ENCODE data around the gene SOX30. TPM values are rescaled to one million over a fixed set of nuclear protein-coding genes. Genes with fewer than 3 reads are reported as not detected.
"Not testable (repeated sequence)": the region's sequence is repeated elsewhere in the genome, so short reads cannot be mapped to it uniquely, and the experiment has no call there.

Gene SOX30
- 1.0 TPM for polyA plus RNA-seq
- long read RNA-seq, donor 1 = 0 reads
- long read RNA-seq, donor 2, partial matches to known transcripts = 5 of 5 reads
- long read RNA-seq, donor 2, other reads (novel, unspliced or antisense) = 0 of 5 reads
- long read RNA-seq, donor 3 = 0 reads
- long read RNA-seq, donor 4 = 0 reads
- long read RNA-seq, donor 5, partial matches to known transcripts = 22 of 33 reads
- long read RNA-seq, donor 5, other reads (novel, unspliced or antisense) = 11 of 33 reads
- long read RNA-seq, donor 6, partial matches to known transcripts = 17 of 33 reads
- long read RNA-seq, donor 6, other reads (novel, unspliced or antisense) = 16 of 33 reads
- long read RNA-seq, donor 7, partial matches to known transcripts = 6 of 6 reads
- long read RNA-seq, donor 7, other reads (novel, unspliced or antisense) = 0 of 6 reads
- long read RNA-seq, donor 8 = 0 reads
- long read RNA-seq, donor 9 = 0 reads
- long read RNA-seq, donor 10, partial matches to known transcripts = 26 of 52 reads
- long read RNA-seq, donor 10, other reads (novel, unspliced or antisense) = 26 of 52 reads
- long read RNA-seq, donor 11 = 0 reads

- WGBS (ENCODE audit: insufficient coverage, low lambda C conversion rate) = no CpG with 5 or more reads among the region's 15 CpGs
- Histone ChIP-seq H3K9me3 (ENCODE audit: control insufficient read depth, low read depth, low read length) (peaks cover 22% of the 10 kb centered on the region), H3K36me3 (ENCODE audit: control insufficient read depth, insufficient read depth, low read length) (no peaks in the 10 kb centered on the region), H3K4me3 (ENCODE audit: low read length) (peak within 1 kb of the TSS; percentile 56), H3K4me1 (ENCODE audit: control insufficient read depth, insufficient read depth, low read length) (peaks cover 4% of the 10 kb centered on the region), H3K27me3 (ENCODE audit: control insufficient read depth, insufficient read depth, low read length) (no peaks in the 10 kb centered on the region), H3K27ac (ENCODE audit: low read length) (peak within 1 kb of the TSS; percentile 40)
- DNase-seq = no peak
Observed at GRCh38 chr5:157652377-157652692, at the start of gene SOX30. Gene SOX30, minus strand, starts transcription at chr5:157652438. Its CDS starts 360 bp downstream, at chr5:157652078.

DNA sequence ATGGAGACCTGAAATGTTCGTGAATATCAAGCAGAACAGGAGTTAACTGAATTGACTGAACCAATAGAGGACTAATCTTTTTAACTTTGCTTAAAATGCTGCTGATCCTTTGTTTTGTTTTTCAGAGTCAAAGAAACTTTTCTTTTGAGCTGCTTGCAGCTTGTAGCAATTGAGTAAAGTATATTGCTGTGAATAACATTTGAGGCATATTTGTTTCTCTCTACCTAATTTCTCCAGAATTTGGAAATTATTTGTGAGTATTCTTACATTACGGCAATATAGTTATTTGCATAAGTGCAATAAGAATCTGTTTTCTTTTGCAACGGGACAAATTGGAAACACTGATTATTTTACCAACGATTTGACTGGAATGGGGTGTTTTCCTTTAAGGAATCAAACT is 46.4 kb upstream of the SOX30 start:
- not testable (repeated sequence) for H3K27me3 ChIP-seq (ENCODE audit: control insufficient read depth, insufficient read depth, low read length); H3K4me3 ChIP-seq (ENCODE audit: low read length); H3K36me3 ChIP-seq (ENCODE audit: control insufficient read depth, insufficient read depth, low read length); DNase-seq; H3K27ac ChIP-seq (ENCODE audit: low read length); H3K4me1 ChIP-seq (ENCODE audit: control insufficient read depth, insufficient read depth, low read length)
- H3K9me3 ChIP-seq (ENCODE audit: control insufficient read depth, low read depth, low read length) = peaks cover 18% of the 10 kb centered on the region
- WGBS (ENCODE audit: insufficient coverage, low lambda C conversion rate) = 100% methylated on average over 1 of the region's 4 CpGs

DNA sequence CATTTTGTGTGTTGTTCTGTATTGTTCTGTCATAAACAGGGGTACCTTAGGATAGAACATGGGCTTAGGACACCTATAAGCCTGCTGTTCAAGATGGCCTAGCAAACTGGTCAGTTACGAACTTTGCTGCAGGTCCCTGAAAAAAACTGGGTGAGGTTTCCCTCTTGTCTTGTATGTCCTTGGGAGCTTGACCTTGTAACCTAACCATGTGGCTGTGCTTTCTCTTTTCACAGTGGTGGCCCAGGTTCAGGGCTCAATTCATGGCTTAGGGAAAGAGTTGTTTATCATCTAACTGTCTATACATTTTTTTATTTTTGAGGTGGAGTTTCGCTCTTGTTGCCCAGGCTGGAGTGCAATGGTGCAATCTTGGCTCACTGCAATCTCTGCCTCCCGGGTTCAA is 43.9 kb upstream of the SOX30 start:
- not testable (repeated sequence) for H3K27ac ChIP-seq (ENCODE audit: low read length); H3K36me3 ChIP-seq (ENCODE audit: control insufficient read depth, insufficient read depth, low read length); H3K27me3 ChIP-seq (ENCODE audit: control insufficient read depth, insufficient read depth, low read length); H3K4me3 ChIP-seq (ENCODE audit: low read length); DNase-seq; H3K4me1 ChIP-seq (ENCODE audit: control insufficient read depth, insufficient read depth, low read length)
- H3K9me3 ChIP-seq (ENCODE audit: control insufficient read depth, low read depth, low read length) = peaks cover 21% of the 10 kb centered on the region
- WGBS (ENCODE audit: insufficient coverage, low lambda C conversion rate) = no CpG with 5 or more reads among the region's 3 CpGs

DNA sequence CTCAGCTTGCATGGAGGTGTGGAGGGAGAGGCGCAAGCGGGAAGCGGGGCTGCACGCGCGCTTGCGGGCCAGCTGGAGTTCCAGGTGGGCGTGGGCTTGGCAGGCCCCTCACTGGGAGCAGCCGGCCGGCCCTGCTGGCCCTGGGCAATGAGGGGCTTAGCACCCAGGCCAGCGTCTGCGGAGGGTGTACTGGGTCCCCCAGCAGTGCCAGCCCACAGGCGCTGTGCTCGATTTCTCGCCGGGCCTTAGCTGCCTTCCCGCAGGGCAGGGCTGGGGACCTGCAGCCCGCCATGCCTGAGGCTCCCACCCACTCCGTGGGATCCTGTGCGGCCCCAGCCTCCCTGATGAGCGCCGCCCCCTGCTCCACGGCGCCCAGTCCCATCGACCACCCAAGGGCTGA is 41.6 kb upstream of the SOX30 start:
- H3K36me3 ChIP-seq (ENCODE audit: control insufficient read depth, insufficient read depth, low read length); H3K4me1 ChIP-seq (ENCODE audit: control insufficient read depth, insufficient read depth, low read length); DNase-seq; H3K27me3 ChIP-seq (ENCODE audit: control insufficient read depth, insufficient read depth, low read length); H3K4me3 ChIP-seq (ENCODE audit: low read length); H3K27ac ChIP-seq (ENCODE audit: low read length): not testable (repeated sequence)
- peaks cover 29% of the 10 kb centered on the region for H3K9me3 ChIP-seq (ENCODE audit: control insufficient read depth, low read depth, low read length)
- no CpG with 5 or more reads among the region's 25 CpGs for WGBS (ENCODE audit: insufficient coverage, low lambda C conversion rate)

DNA sequence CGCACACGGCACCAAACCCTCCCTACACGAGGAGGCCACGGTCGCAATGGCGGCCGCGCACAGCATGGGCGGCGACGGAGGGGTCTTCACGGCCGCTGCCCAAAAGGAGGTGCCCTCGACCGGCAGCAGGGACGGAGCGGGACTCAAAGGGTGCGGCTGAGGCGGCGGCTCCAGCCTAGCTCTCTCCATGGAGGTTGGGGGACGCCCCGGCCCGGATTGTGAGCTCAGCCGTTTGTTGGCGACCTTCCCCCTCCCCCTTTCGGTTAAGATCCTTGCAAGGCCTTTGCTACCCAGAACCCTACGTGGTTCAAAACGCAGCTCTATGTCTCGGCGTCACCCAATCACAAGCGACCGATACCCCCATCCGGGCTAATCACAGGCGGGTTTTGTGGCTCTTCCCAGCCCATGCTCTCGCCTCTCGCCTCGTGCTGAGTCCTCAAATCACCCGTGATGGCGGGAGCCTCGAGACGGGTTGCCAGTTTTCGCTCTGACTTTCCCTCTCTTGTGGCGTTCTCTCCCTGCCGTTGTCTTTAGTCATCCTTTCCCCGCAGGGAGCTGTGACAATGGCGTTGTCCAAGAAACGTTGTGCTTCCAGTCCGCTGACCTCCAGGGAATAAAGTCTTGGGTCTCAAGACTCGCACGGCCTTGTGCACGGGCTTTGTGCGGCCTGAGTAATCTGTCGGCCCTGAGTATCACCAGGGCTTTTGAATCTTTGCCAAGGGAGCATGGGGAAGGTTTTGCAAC is 38.6 kb upstream of the SOX30 start:
- Histone ChIP-seq H3K4me1 (ENCODE audit: control insufficient read depth, insufficient read depth, low read length) (peaks cover 13% of the 10 kb centered on the region), H3K27me3 (ENCODE audit: control insufficient read depth, insufficient read depth, low read length) (no peaks in the 10 kb centered on the region), H3K4me3 (ENCODE audit: low read length) (peak overlapping the region; percentile 35), H3K9me3 (ENCODE audit: control insufficient read depth, low read depth, low read length) (peaks cover 22% of the 10 kb centered on the region), H3K36me3 (ENCODE audit: control insufficient read depth, insufficient read depth, low read length) (no peaks in the 10 kb centered on the region), H3K27ac (ENCODE audit: low read length) (no peak overlapping the region)
- WGBS (ENCODE audit: insufficient coverage, low lambda C conversion rate) = 76% methylated on average over 5 of the region's 53 CpGs
- DNase-seq = no peak

DNA sequence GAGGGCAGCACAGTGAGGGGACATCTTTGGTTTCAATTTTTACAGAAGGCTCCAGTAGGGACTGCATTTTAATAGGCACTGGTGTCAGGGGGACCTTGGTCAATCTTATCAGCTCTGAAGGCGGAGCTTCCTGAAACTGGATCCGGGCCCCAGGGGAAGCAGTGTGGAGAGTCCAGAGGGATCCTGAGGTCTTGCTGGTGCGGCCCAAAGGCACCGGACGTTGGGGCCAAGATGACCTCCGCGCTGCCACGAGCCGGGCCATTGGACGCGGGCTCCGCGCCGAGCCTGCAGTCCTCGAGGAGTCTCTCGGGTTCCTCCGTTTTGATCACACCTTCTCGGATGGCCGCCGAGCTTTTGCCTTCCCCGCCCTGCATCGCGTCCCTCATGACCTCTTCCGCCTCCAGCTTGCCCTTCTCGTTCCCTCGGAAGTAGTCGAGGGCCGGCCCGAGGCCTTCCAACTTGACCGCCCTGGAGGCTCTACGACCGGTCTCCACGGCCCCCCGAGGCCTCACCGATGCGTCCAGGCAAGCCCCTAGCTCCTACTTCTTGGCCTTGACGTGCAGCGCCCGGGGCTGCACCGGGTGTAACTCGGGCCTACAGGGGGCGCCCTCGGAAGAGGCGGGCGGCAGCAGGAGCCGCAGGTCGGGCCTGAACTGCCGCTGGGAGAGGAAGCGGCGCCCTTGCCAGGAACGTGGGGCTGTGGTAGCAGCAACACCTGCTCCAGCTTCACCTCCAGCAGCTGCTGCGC is 37.9 kb upstream of the SOX30 start:
- peaks cover 22% of the 10 kb centered on the region for H3K9me3 ChIP-seq (ENCODE audit: control insufficient read depth, low read depth, low read length)
- H3K36me3 ChIP-seq (ENCODE audit: control insufficient read depth, insufficient read depth, low read length) = no peaks in the 10 kb centered on the region
- no CpG with 5 or more reads among the region's 52 CpGs for WGBS (ENCODE audit: insufficient coverage, low lambda C conversion rate)
- no peak overlapping the region for H3K27ac ChIP-seq (ENCODE audit: low read length)
- no peak for DNase-seq
- peaks cover 14% of the 10 kb centered on the region for H3K4me1 ChIP-seq (ENCODE audit: control insufficient read depth, insufficient read depth, low read length)
- H3K27me3 ChIP-seq (ENCODE audit: control insufficient read depth, insufficient read depth, low read length) = no peaks in the 10 kb centered on the region
- H3K4me3 ChIP-seq (ENCODE audit: low read length) = peak overlapping the region; percentile 35

DNA sequence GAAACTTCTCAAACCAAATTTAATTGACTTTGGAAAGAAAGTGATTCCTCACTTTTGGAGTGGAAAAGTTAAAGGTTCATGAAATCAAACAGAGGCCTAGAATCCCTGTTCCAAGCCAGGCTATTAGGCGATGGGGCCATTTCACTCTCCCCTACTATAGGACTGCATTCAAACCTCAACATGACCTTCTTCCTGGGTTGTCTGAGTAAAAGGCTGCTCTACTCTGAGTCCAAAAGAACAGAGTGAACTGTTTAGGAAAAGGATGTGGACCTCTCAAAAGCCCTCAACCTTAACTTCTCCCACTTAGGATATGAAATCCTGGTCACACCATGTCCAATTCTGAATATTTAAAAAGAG is 34.9 kb upstream of the SOX30 start:
- H3K4me1 ChIP-seq (ENCODE audit: control insufficient read depth, insufficient read depth, low read length) = peaks cover 14% of the 10 kb centered on the region
- H3K4me3 ChIP-seq (ENCODE audit: low read length) = no peak overlapping the region
- no CpG with 5 or more reads among the region's 1 CpG for WGBS (ENCODE audit: insufficient coverage, low lambda C conversion rate)
- H3K27me3 ChIP-seq (ENCODE audit: control insufficient read depth, insufficient read depth, low read length) = no peaks in the 10 kb centered on the region
- peaks cover 16% of the 10 kb centered on the region for H3K9me3 ChIP-seq (ENCODE audit: control insufficient read depth, low read depth, low read length)
- peak overlapping the region; percentile 65 for H3K27ac ChIP-seq (ENCODE audit: low read length)
- no peak for DNase-seq
- H3K36me3 ChIP-seq (ENCODE audit: control insufficient read depth, insufficient read depth, low read length) = no peaks in the 10 kb centered on the region

GRCh38 chr5:157686276-157687197 is 34.3 kb upstream of the SOX30 start:
- Histone ChIP-seq H3K4me1 (ENCODE audit: control insufficient read depth, insufficient read depth, low read length) (peaks cover 14% of the 10 kb centered on the region), H3K27ac (ENCODE audit: low read length) (peak overlapping the region; percentile 65), H3K9me3 (ENCODE audit: control insufficient read depth, low read depth, low read length) (peaks cover 16% of the 10 kb centered on the region)
- H3K4me3 ChIP-seq (ENCODE audit: low read length); H3K36me3 ChIP-seq (ENCODE audit: control insufficient read depth, insufficient read depth, low read length); H3K27me3 ChIP-seq (ENCODE audit: control insufficient read depth, insufficient read depth, low read length): not testable (repeated sequence)
- WGBS (ENCODE audit: insufficient coverage, low lambda C conversion rate) = 10% methylated on average over 2 of the region's 14 CpGs
- DNase-seq = peak; percentile 23 to 70

- H3K9me3 ChIP-seq (ENCODE audit: control insufficient read depth, low read depth, low read length) = no peaks in the 10 kb centered on the region
- peaks cover 13% of the 10 kb centered on the region for H3K4me1 ChIP-seq (ENCODE audit: control insufficient read depth, insufficient read depth, low read length)
- no peaks in the 10 kb centered on the region for H3K27me3 ChIP-seq (ENCODE audit: control insufficient read depth, insufficient read depth, low read length)
- no peak overlapping the region for H3K27ac ChIP-seq (ENCODE audit: low read length)
- WGBS (ENCODE audit: insufficient coverage, low lambda C conversion rate) = 80% methylated on average over 1 of the region's 3 CpGs
- DNase-seq = no peak
- H3K4me3 ChIP-seq (ENCODE audit: low read length) = no peak overlapping the region
- no peaks in the 10 kb centered on the region for H3K36me3 ChIP-seq (ENCODE audit: control insufficient read depth, insufficient read depth, low read length)
Observed at GRCh38 chr5:157682257-157682656, 30.0 kb upstream of the SOX30 start.

Measured in large intestine (tissue), 12 donors.